DOHH2 (cell line): Measurements from ENCODE around the gene TNK1.
"Not testable (repeated sequence)": the region's sequence is repeated elsewhere in the genome, so short reads cannot be mapped to it uniquely, and the experiment has no call there.

ENCODE experiments used
- H3F3A ChIP-seq: fragments of 200-600 bp; sonication (generic), shearing (Covaris generic); 2 replicates; pipeline ENCODE4 v1.6.0; 2016; ENCODE audit warnings: antibody characterized with exemption, mild to moderate bottlenecking; ENCODE audit not compliant: control insufficient read depth, insufficient read depth
- H3K27ac ChIP-seq: fragments of 200-600 bp; sonication (generic); 2 replicates; pipeline ENCODE4 v1.5.1; 2014; ENCODE audit warnings: low read depth, mild to moderate bottlenecking, low read length, moderate library complexity
- H3K27me3 ChIP-seq: fragments of 200-600 bp; sonication (generic); 2 replicates; pipeline ENCODE4 v1.6.1; 2014; ENCODE audit warnings: mild to moderate bottlenecking, low read length, mixed read lengths; ENCODE audit not compliant: control insufficient read depth
- H3K36me3 ChIP-seq: fragments of 200-600 bp; sonication (generic); 2 replicates; pipeline ENCODE4 v1.6.1; 2014; ENCODE audit warnings: mild to moderate bottlenecking, low read length, moderate library complexity, mixed read lengths; ENCODE audit not compliant: control insufficient read depth
- H3K4me1 ChIP-seq: fragments of 200-600 bp; sonication (generic); 2 replicates; pipeline ENCODE4 v1.6.1; 2014; ENCODE audit warnings: mild to moderate bottlenecking, low read length, mixed read lengths; ENCODE audit not compliant: control insufficient read depth
- H3K4me2 ChIP-seq: fragments of 200-600 bp; sonication (generic); 2 replicates; pipeline ENCODE4 v1.6.0; 2014; ENCODE audit warnings: mild to moderate bottlenecking, low read length, moderate library complexity
- H3K4me3 ChIP-seq: fragments of 200-600 bp; sonication (generic); 2 replicates; pipeline ENCODE4 v1.5.1; 2014; ENCODE audit warnings: mild to moderate bottlenecking, low read length, mixed read lengths
- H3K79me2 ChIP-seq: fragments of 200-600 bp; sonication (generic); 2 replicates; pipeline ENCODE4 v1.6.1; 2014; ENCODE audit warnings: mild to moderate bottlenecking, low read length, mixed read lengths; ENCODE audit not compliant: control insufficient read depth
- H3K9me2 ChIP-seq: fragments of 200-600 bp; sonication (generic); replicated peaks from 2 replicates; pipeline ENCODE4 v1.6.1; 2014; ENCODE audit warnings: mild to moderate bottlenecking, low read length, mixed read lengths; ENCODE audit not compliant: control insufficient read depth
- H3K9me3 ChIP-seq: fragments of 200-600 bp; sonication (generic); 2 replicates; pipeline ENCODE4 v1.6.1; 2014; ENCODE audit warnings: antibody characterized with exemption, low read length, mixed read lengths; ENCODE audit not compliant: control insufficient read depth, insufficient read depth
- H4K20me1 ChIP-seq: fragments of 200-600 bp; sonication (generic); 2 replicates; pipeline ENCODE4 v1.6.0; 2014; ENCODE audit warnings: low read depth, mild to moderate bottlenecking, antibody characterized with exemption, low read length, moderate library complexity; ENCODE audit not compliant: control insufficient read depth, insufficient read depth
- EZH2phosphoT487 ChIP-seq: fragments of 200-600 bp; sonication (generic); IDR thresholded peaks from 2 replicates; pipeline ENCODE4 v1.6.1; 2017; ENCODE audit warnings: borderline replicate concordance, mild to moderate bottlenecking, antibody characterized with exemption, low read length, moderate library complexity, mixed read lengths
- TF ChIP-seq, protein P1 (sequence below): fragments of 200-600 bp; sonication (generic); IDR thresholded peaks from one replicate; pipeline ENCODE4 v1.5.1; 2014; ENCODE audit warnings: antibody characterized with exemption, mild to moderate bottlenecking, low read depth, low read length; ENCODE audit not compliant: poor library complexity, severe bottlenecking

TNK1 gene

GRCh38 chr17:7380855-7381683 lies at the start of gene TNK1:
Gene TNK1, plus strand, starts transcription at chr17:7381089. Its CDS starts 1,838 bp downstream, at chr17:7382927.
- H3K27ac ChIP-seq, result no peak within 1 kb of the TSS
- H4K20me1 ChIP-seq, result no peaks in the 10 kb centered on the region
- peaks cover 15% of the 10 kb centered on the region for H3K4me1 ChIP-seq
- no peaks in the 10 kb centered on the region for H3K9me2 ChIP-seq
- no peaks in the 10 kb centered on the region for H3F3A ChIP-seq
- no peak within 1 kb of the TSS for H3K4me3 ChIP-seq
- TF ChIP-seq EZH2phosphoT487, result no peak
- TF ChIP-seq, protein P1, sequence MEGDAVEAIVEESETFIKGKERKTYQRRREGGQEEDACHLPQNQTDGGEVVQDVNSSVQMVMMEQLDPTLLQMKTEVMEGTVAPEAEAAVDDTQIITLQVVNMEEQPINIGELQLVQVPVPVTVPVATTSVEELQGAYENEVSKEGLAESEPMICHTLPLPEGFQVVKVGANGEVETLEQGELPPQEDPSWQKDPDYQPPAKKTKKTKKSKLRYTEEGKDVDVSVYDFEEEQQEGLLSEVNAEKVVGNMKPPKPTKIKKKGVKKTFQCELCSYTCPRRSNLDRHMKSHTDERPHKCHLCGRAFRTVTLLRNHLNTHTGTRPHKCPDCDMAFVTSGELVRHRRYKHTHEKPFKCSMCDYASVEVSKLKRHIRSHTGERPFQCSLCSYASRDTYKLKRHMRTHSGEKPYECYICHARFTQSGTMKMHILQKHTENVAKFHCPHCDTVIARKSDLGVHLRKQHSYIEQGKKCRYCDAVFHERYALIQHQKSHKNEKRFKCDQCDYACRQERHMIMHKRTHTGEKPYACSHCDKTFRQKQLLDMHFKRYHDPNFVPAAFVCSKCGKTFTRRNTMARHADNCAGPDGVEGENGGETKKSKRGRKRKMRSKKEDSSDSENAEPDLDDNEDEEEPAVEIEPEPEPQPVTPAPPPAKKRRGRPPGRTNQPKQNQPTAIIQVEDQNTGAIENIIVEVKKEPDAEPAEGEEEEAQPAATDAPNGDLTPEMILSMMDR, result no peak
- H3K36me3 ChIP-seq, result no peaks in the 10 kb centered on the region
- H3K4me2 ChIP-seq, result no peak within 1 kb of the TSS
- peaks cover 6% of the 10 kb centered on the region for H3K9me3 ChIP-seq
- H3K79me2 ChIP-seq, result no peaks in the 10 kb centered on the region
- H3K27me3 ChIP-seq, result 0 out of 2 replicates have a peak, but pooled peaks cover 6% of the 10 kb centered on the region

DNA sequence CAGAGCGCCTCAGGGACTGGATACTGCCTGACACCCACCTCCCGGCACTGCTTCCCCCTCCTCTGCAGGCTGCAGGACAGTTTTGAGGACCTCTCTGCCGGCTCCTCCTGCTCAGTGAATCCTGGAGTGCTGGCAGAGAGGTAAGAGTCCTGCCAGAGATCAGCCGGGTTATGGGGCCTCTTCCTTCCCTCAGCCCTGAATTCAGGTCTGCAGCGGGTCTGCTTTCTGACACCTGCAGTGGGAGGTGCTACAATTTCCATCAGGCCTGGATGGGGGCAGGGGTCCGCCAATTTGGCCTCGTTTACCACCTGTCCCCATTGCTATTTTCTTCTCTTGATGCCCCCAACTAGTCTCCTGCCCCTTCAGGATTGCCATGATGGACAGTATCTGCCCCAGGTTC lies 48.8 kb upstream of the TNK1 start:
- peaks cover 39% of the 10 kb centered on the region for H3K79me2 ChIP-seq

DNA sequence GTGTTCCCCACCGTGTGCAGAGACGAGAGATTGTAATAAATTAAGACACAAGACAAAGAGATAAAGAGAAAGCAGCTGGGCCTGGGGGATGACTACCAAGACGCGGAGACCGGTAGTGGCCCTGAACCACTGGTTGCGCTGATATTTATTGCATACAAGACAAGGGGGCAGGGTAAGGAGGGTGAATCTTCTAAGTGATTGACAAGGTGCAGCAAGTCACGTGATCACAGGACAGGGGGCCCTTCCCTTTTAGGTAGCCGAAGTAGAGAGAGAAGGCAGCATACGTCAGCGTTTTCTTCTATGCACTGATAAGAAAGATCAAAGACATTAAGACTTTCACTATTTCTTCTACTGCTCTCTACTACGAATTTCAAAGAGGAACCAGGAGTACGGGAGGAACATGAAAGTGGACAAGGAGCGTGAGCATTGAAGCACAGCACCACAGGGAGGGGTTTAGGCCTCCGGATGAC lies 48.3 kb upstream of the TNK1 start:
- H3K79me2 ChIP-seq, result peaks cover 39% of the 10 kb centered on the region
- peaks cover 15% of the 10 kb centered on the region for H3K36me3 ChIP-seq
- peak overlapping the region; percentile 63 for H3K4me3 ChIP-seq
- H3K27ac ChIP-seq, result peak overlapping the region; percentile 68
- not testable (repeated sequence) for H3K27me3 ChIP-seq, H3K9me2 ChIP-seq, H4K20me1 ChIP-seq, H3K9me3 ChIP-seq
- peaks cover 75% of the 10 kb centered on the region for H3K4me1 ChIP-seq
- H3F3A ChIP-seq, result peaks cover 14% of the 10 kb centered on the region
- H3K4me2 ChIP-seq, result peak overlapping the region; percentile 72

More for the DNA sequence above, 48.8 kb upstream of the TNK1 start:
- H3K4me1 ChIP-seq, result peaks cover 75% of the 10 kb centered on the region
- H4K20me1 ChIP-seq, result no peaks in the 10 kb centered on the region
- H3K27me3 ChIP-seq, result no peaks in the 10 kb centered on the region
- peaks cover 10% of the 10 kb centered on the region for H3K36me3 ChIP-seq
- H3K9me3 ChIP-seq, result no peaks in the 10 kb centered on the region
- peak overlapping the region; percentile 63 for H3K4me3 ChIP-seq
- TF ChIP-seq, protein P1, result no peak
- TF ChIP-seq EZH2phosphoT487, result no peak
- H3K4me2 ChIP-seq, result peak overlapping the region; percentile 72
- H3F3A ChIP-seq, result peaks cover 11% of the 10 kb centered on the region
- peak overlapping the region; percentile 68 for H3K27ac ChIP-seq
- H3K9me2 ChIP-seq, result no peaks in the 10 kb centered on the region

DNA sequence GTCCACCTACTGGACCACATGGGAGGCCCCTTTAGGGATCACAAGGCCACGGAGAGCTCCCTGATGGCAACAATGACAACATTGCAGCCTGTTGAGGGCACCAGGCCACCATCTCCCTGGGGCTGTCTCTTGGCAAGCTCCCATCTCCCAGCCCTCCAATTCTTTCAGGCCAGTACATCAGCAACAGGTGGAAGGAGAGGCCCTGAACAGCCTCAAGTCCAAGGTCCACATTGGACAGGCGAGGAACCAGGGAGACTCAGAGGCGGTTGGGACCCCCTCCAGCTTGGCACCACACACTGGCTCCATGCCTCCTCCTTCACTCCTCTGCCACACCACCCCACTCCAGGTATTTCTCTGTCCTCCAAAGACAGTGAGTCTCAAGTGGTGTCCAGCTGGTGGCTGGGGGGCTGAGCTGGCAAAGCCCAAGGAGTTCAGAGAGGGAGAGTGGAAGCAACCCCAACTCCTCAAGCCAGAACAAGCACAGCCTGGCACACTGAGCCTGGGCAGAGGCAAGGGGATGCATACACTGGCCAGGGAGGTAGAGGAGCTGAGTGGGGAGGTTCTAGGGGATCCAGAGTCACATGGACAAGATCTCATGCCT lies 45.9 kb upstream of the TNK1 start:
- peak overlapping the region; percentile 88 for H3K4me3 ChIP-seq
- no peaks in the 10 kb centered on the region for H3K27me3 ChIP-seq
- peaks cover 10% of the 10 kb centered on the region for H3F3A ChIP-seq
- H3K4me2 ChIP-seq, result peak overlapping the region; percentile 99
- H4K20me1 ChIP-seq, result no peaks in the 10 kb centered on the region
- peaks cover 38% of the 10 kb centered on the region for H3K79me2 ChIP-seq
- peaks cover 74% of the 10 kb centered on the region for H3K4me1 ChIP-seq
- peaks cover 28% of the 10 kb centered on the region for H3K36me3 ChIP-seq
- TF ChIP-seq EZH2phosphoT487, result no peak
- TF ChIP-seq, protein P1, result no peak
- H3K9me2 ChIP-seq, result no peaks in the 10 kb centered on the region
- H3K9me3 ChIP-seq, result no peaks in the 10 kb centered on the region
- peak overlapping the region; percentile 84 for H3K27ac ChIP-seq

GRCh38 chr17:7335765-7336164 lies 45.1 kb upstream of the TNK1 start:
- Histone ChIP-seq H3K36me3 (peaks cover 33% of the 10 kb centered on the region), H3K79me2 (peaks cover 38% of the 10 kb centered on the region), H3K4me3 (peak overlapping the region; percentile 88), H3K27ac (peak overlapping the region; percentile 84), H3K4me1 (peaks cover 67% of the 10 kb centered on the region), H3K4me2 (peak overlapping the region; percentile 99)
- not testable (repeated sequence) for H3K27me3 ChIP-seq, H4K20me1 ChIP-seq, H3K9me3 ChIP-seq, H3K9me2 ChIP-seq, H3F3A ChIP-seq
